GM13977 (cell line): ENCODE results near the gene UNC13B.

Experiments used
- DNase-seq: peaks from one replicate; pipeline ENCODE4 v3.0.0; 2012; ENCODE audit warnings: low spot score
- in situ Hi-C: fragments of 300-500 bp; cut with MboI; formaldehyde crosslinking; loops from one replicate; pipeline ENCODE4 v1.12.0; 2022; ENCODE audit warnings: low sequenced_read_pairs, low pct_unique_long_range_greater_than_20kb, mixed read lengths, inconsistent platforms; ENCODE audit not compliant: unreplicated experiment
- TF ChIP-seq, protein P1 (sequence below): IDR thresholded peaks from 2 replicates; pipeline ENCODE4 v1.5.1; 2012; ENCODE audit warnings: mild to moderate bottlenecking, control low read depth; ENCODE audit not compliant: insufficient read depth; ENCODE audit errors: extremely low read depth, missing control alignments

Gene UNC13B

DNA sequence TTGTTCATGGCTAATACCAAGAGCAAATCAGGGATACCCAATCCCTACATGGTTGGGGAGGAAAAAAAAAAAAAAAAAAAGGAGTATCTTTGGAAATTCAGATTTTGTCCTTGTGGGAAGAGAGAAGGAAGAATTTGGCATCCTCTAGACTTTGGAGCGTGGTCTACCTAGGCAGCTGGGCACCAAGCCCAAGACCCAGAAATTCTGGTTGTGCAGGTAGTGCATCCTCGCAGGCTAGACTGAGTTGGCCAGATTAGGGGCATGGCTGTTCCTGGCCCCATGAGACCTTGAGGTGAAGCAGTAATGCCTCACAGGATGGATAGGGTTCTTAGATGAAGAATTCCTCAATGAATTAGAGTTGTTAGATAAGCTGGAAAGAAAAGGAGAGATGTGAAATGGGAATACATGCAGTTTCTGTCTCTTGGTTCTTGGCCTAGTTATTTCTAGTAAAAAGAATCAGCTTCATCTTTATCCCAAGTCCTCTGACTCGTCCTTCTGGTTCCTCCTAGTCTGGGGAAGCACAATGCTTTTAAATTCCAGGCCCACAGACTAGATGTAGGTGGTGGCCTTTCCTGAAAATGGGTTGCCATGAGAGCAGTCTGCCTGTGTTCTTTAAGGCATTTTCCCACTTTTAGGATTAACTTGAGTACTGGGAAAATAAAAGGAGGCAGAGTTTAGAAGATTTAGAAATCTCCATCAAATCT lies 187.6 kb downstream of the UNC13B start:
- in situ Hi-C loops, result no loop called here
- TF ChIP-seq, protein P1, sequence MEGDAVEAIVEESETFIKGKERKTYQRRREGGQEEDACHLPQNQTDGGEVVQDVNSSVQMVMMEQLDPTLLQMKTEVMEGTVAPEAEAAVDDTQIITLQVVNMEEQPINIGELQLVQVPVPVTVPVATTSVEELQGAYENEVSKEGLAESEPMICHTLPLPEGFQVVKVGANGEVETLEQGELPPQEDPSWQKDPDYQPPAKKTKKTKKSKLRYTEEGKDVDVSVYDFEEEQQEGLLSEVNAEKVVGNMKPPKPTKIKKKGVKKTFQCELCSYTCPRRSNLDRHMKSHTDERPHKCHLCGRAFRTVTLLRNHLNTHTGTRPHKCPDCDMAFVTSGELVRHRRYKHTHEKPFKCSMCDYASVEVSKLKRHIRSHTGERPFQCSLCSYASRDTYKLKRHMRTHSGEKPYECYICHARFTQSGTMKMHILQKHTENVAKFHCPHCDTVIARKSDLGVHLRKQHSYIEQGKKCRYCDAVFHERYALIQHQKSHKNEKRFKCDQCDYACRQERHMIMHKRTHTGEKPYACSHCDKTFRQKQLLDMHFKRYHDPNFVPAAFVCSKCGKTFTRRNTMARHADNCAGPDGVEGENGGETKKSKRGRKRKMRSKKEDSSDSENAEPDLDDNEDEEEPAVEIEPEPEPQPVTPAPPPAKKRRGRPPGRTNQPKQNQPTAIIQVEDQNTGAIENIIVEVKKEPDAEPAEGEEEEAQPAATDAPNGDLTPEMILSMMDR, result no peak
- no peak for DNase-seq

DNA sequence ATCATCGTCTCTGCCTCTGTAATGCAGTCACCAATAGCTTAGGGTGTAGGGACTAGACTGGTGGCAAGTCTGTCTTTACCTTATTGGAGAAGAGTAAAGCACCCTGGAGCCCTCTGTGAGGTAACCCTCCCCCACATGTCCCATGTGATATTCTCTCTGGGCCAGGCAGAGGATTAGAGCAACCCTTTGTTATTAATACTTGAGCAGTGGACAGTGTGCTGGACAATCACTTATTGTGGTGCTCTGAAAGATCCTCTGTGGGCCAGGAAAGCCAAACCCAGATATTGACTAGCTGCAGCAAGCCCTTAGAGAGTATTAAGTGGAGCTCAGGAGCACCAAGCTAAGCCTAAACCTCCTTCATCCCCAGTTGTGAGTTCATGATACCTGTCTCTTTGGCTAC lies 188.4 kb downstream of the UNC13B start:
- in situ Hi-C loops, result no loop called here
- TF ChIP-seq, protein P1, result no peak
- DNase-seq, result no peak

DNA sequence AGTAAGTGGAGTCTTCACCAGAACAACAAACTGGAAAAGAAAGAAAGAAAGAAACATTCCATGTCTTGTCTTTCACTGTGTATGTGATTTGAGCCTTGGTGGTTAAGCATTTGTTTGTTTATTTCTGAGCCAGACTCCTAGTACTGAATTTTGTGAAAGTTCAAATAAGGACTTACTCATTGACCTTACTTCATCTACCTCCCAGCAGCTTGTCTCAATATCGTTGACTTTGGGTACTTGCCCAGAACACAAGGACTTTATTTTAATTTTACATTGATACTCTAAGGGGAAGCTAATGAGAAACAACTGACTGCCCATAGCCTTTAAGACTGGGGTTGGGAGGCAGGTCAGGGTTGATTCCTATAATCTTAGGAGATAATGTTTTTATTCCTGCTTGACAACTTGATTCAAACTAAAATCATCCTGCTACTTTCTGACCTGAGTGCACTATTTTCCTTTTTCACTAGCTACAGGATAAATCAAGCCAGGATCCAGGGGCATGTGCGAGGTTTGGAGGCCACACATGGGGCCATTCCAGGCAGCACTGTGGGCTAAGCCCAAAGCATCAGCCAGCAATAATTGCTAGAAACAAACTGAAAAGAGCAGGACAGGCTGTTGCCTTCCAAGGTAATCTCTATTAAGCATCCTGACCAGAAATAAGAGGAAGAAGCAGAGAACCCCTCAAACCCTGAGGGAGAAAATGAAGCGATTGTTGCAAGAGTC lies 189.2 kb downstream of the UNC13B start:
- DNase-seq, result no peak
- TF ChIP-seq, protein P1, result no peak
- in situ Hi-C loops, result no loop called here

DNA sequence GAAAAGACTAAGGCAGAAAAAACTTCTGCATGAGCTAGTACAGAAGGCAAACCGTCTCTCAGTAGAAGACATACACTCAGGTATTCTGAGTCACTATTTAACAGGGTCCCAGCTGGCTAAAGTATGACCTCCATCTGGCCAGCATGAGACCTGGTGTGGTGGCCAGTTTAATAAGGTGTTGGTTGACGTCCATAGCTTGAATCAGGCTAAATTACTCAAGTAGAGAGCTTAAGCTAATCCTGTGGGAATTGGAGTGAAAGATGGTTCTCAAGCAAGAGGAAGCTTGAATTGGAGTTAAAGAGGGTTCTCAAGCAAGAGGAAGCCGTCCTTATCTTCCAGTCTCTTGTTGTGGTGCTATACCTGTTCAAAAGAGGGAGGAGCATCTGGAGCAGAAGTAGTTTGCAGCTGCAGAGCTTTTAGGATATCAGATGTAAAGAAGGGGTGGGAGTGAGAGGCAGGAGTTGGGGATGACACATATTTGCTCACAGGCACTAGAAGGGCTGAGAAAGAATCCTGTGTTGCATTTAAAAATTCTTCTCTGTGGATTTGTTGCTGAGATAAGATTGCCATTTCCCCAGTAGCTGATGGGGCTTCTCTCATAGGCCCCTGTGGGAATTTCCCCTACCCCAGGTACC lies 192.0 kb downstream of the UNC13B start:
- in situ Hi-C loops, result no loop called here
- no peak for DNase-seq
- TF ChIP-seq, protein P1, result no peak

DNA sequence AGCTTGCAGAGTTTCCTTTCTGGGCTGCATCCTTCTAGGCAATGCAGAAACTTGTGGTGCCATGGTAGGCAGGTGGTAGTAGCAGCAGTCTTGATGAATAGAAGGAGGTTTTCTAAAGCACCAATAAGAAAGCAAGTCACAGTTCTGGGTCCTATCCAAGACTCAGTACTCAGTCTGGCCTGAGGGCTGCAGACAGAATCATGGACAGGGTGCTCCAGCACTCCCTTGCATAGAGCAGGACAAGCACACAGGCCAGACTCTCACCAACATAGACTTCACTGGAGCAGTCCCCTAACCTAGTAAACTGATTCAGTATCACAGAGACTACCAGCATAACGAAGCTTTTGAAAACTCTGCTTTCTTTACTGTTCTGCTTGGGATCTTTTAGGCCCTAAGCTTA lies 194.1 kb downstream of the UNC13B start:
- no peak for DNase-seq
- in situ Hi-C loops, result no loop called here
- TF ChIP-seq, protein P1, result no peak

DNA sequence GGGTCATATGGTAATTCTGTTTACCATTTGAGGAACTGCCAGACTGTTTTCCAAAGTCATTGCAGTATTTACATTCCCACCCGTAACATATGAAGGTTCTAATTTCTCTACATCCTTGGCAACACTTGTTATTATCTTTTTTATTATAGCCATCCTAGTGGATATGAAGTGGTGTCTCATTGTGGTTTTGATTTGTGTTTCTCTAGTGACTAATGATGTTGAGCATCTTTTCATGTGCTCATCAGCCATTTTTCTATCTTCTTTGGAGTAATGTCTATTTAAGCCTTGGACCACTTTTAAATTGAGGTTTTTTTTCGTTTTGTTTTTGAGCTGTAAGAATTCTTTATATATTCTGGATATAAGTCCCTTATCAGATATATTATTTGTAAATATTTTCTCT lies 195.3 kb downstream of the UNC13B start:
- DNase-seq, result no peak
- TF ChIP-seq, protein P1, result no peak
- in situ Hi-C loops, result no loop called here
